Fibroblast of lung (primary cell): Measurements from ENCODE around the gene SP140. TPM values are rescaled to one million over a fixed set of nuclear protein-coding genes. Genes with fewer than 3 reads are reported as not detected.
"Not testable (repeated sequence)": the region's sequence is repeated elsewhere in the genome, so short reads cannot be mapped to it uniquely, and the experiment has no call there.

ENCODE experiments used
- DNase-seq, 2 donors: peaks; one replicate each; pipeline versions ENCODE4 v3.0.0 to v3.0.0-alpha.2; 2010; ENCODE audit warnings: low read depth in 2 of 2
- H2AFZ ChIP-seq: 2 replicates; pipeline ENCODE4 v1.5.1; 2012; ENCODE audit warnings: low read length, control low read depth, inconsistent platforms
- H3K27ac ChIP-seq: 2 replicates; pipeline ENCODE4 v1.5.1; 2011; ENCODE audit warnings: low read length, control low read depth; ENCODE audit not compliant: insufficient read depth
- H3K27me3 ChIP-seq: 2 replicates; pipeline ENCODE4 v1.5.1; 2011; ENCODE audit warnings: mild to moderate bottlenecking, low read length; ENCODE audit not compliant: control insufficient read depth, insufficient read depth
- H3K36me3 ChIP-seq: 2 replicates; pipeline ENCODE4 v1.5.1; 2011; ENCODE audit warnings: low read length; ENCODE audit not compliant: control insufficient read depth, insufficient read depth
- H3K4me1 ChIP-seq: 2 replicates; pipeline ENCODE4 v1.5.1; 2011; ENCODE audit warnings: low read length; ENCODE audit not compliant: control insufficient read depth, insufficient read depth; ENCODE audit errors: extremely low read depth
- H3K4me2 ChIP-seq: 2 replicates; pipeline ENCODE4 v1.5.1; 2011; ENCODE audit warnings: low read length, control low read depth; ENCODE audit not compliant: insufficient read depth; ENCODE audit errors: extremely low read depth
- H3K4me3 ChIP-seq, 4 experiments: fragments of 200-600 bp in 1 of 4; sonication (generic) in 1 of 4; replicated peaks in 1 of 4; 2 replicates each; pipeline ENCODE4 v1.5.1; 2011 to 2016; ENCODE audit warnings: low read length in 4 of 4, low read depth in 3 of 4, mild to moderate bottlenecking in 3 of 4, control low read depth in 2 of 4, inconsistent platforms in 1 of 4, mixed read lengths in 1 of 4; ENCODE audit not compliant: insufficient read depth in 1 of 4; ENCODE audit errors: control extremely low read depth in 1 of 4
- H3K79me2 ChIP-seq: 2 replicates; pipeline ENCODE4 v1.5.1; 2012; ENCODE audit warnings: mild to moderate bottlenecking, low read length, inconsistent platforms; ENCODE audit not compliant: control insufficient read depth, insufficient read depth
- H3K9ac ChIP-seq: 2 replicates; pipeline ENCODE4 v1.5.1; 2011; ENCODE audit warnings: mild to moderate bottlenecking, low read length, control low read depth; ENCODE audit not compliant: insufficient read depth
- H3K9me3 ChIP-seq: 2 replicates; pipeline ENCODE4 v1.5.1; 2012; ENCODE audit warnings: low read depth, low read length; ENCODE audit not compliant: control insufficient read depth, insufficient read depth
- H4K20me1 ChIP-seq: 2 replicates; pipeline ENCODE4 v1.5.1; 2011; ENCODE audit warnings: low read length; ENCODE audit not compliant: control insufficient read depth, insufficient read depth; ENCODE audit errors: extremely low read depth
- CTCF ChIP-seq, 2 donors: IDR thresholded peaks in 1 of 2; conservative IDR thresholded peaks in 1 of 2; 1 replicate in 1 of 2; 2 replicates in 1 of 2; pipeline ENCODE4 v1.5.1; 2011 to 2012; ENCODE audit warnings: low read length in 2 of 2, control low read depth in 1 of 2, inconsistent platforms in 1 of 2, low read depth in 1 of 2, mild to moderate bottlenecking in 1 of 2
- EZH2 ChIP-seq: IDR thresholded peaks from 2 replicates; pipeline ENCODE4 v1.5.1; 2012; ENCODE audit warnings: low read length, control low read depth, mild to moderate bottlenecking; ENCODE audit errors: missing control alignments
- polyA plus RNA-seq, 2 donors: library from polyadenylated mRNA; depleted of rRNA in 1 of 2; stranded (reverse) in 1 of 2; unstranded in 1 of 2; fragments of >200 nt; gene quantifications; 2 replicates each; pipeline ENCODE4 v1.2.1, GENCODE V29; 2011 to 2012; ENCODE audit warnings: missing spikeins in 1 of 2
- total RNA-seq: library from RNA; depleted of rRNA; stranded (reverse); fragments of >200 nt; gene quantifications from 2 replicates; pipeline ENCODE4 v1.2.1, GENCODE V29; 2014

Gene SP140
- total and polyA plus RNA-seq, 2 donors (not counting 1 experiment from before 2014, with no cell fraction given), result 0.17 to 0.33 TPM

- Histone ChIP-seq H3K27me3 (no peaks in the 10 kb centered on the region), H3K79me2 (no peaks in the 10 kb centered on the region), H3K4me3 (peak within 1 kb of the TSS; percentile 81 to 88 (median 83)), H3K9me3 (no peaks in the 10 kb centered on the region), H2AFZ (peak within 1 kb of the TSS; percentile 96), H3K36me3 (no peaks in the 10 kb centered on the region), H3K4me1 (no peaks in the 10 kb centered on the region), H4K20me1 (peaks cover 2% of the 10 kb centered on the region), H3K9ac (peak within 1 kb of the TSS; percentile 21), H3K27ac (peak within 1 kb of the TSS; percentile 45), H3K4me2 (peak within 1 kb of the TSS; percentile 98)
- peak; percentile 88 for DNase-seq
- TF ChIP-seq EZH2 (no peak), CTCF (conservative IDR thresholded peaks at IDR 0.05 in 1 of 2, IDR thresholded peaks at IDR 0.05 in 1 of 2; ENCODE audit: low read depth in 1 of 2, low read length in 2 of 2) (no peak)
These were observed 5.9 kb upstream of the SP140 start, which contains the start of gene SP110 for GRCh38 chr2:230219419-230220331. SP110 (minus strand) TSS chr2:230219984; CDS start chr2:230216927, 3,057 bp downstream.

- H2AFZ ChIP-seq, result peak overlapping the region; percentile 96
- TF ChIP-seq CTCF (conservative IDR thresholded peaks at IDR 0.05 in 1 of 2, IDR thresholded peaks at IDR 0.05 in 1 of 2; ENCODE audit: low read depth in 1 of 2, low read length in 2 of 2) (no peak), EZH2 (no peak)
- peaks cover 1% of the 10 kb centered on the region for H4K20me1 ChIP-seq
- H3K27me3 ChIP-seq, result no peaks in the 10 kb centered on the region
- no peaks in the 10 kb centered on the region for H3K4me1 ChIP-seq
- H3K27ac ChIP-seq, result peak overlapping the region; percentile 45
- peak overlapping the region; percentile 81 to 88 (median 83) for H3K4me3 ChIP-seq
- no peaks in the 10 kb centered on the region for H3K79me2 ChIP-seq
- H3K9ac ChIP-seq, result peak overlapping the region; percentile 0
- H3K9me3 ChIP-seq, result no peaks in the 10 kb centered on the region
- no peaks in the 10 kb centered on the region for H3K36me3 ChIP-seq
- peak overlapping the region; percentile 98 for H3K4me2 ChIP-seq
- no peak for DNase-seq
These were observed 5.1 kb upstream of the SP140 start for GRCh38 chr2:230220347-230220969.

GRCh38 chr2:230221493-230221892 lies 4.0 kb upstream of the SP140 start:
- Histone ChIP-seq H3K9ac (no peak overlapping the region), H3K79me2 (no peaks in the 10 kb centered on the region), H2AFZ (no peak overlapping the region), H3K9me3 (no peaks in the 10 kb centered on the region), H3K4me3 (no peak overlapping the region), H3K27ac (no peak overlapping the region), H3K36me3 (no peaks in the 10 kb centered on the region), H3K27me3 (no peaks in the 10 kb centered on the region), H3K4me1 (no peaks in the 10 kb centered on the region), H3K4me2 (no peak overlapping the region), H4K20me1 (no peaks in the 10 kb centered on the region)
- no peak for TF ChIP-seq EZH2
- no peak for TF ChIP-seq CTCF (conservative IDR thresholded peaks at IDR 0.05 in 1 of 2, IDR thresholded peaks at IDR 0.05 in 1 of 2; ENCODE audit: low read depth in 1 of 2, low read length in 2 of 2)
- no peak for DNase-seq

- not testable (repeated sequence) for H3K4me2 ChIP-seq, H4K20me1 ChIP-seq, H3K27ac ChIP-seq, DNase-seq, H3K4me1 ChIP-seq, H3K9ac ChIP-seq, H3K79me2 ChIP-seq, H3K4me3 ChIP-seq, H3K9me3 ChIP-seq, H3K36me3 ChIP-seq, H2AFZ ChIP-seq, H3K27me3 ChIP-seq
These were observed 2.7 kb upstream of the SP140 start for GRCh38 chr2:230222829-230223228.
